GM12865 (cell line): ENCODE measurements around the gene MARK4.

Source experiments
- DNase-seq: peaks from one replicate; pipeline ENCODE4 v3.0.0; 2010; ENCODE audit warnings: low read depth
- H3K4me3 ChIP-seq: 2 replicates; pipeline ENCODE4 v1.5.1; 2011; ENCODE audit warnings: mild to moderate bottlenecking, low read depth, low read length, control low read depth
- TF ChIP-seq, protein P1 (sequence below): IDR thresholded peaks from 2 replicates; pipeline ENCODE4 v1.5.1; 2011; ENCODE audit warnings: low read length, control low read depth, low read depth, inconsistent platforms; ENCODE audit not compliant: insufficient read depth; ENCODE audit errors: missing control alignments

The MARK4 gene

DNA sequence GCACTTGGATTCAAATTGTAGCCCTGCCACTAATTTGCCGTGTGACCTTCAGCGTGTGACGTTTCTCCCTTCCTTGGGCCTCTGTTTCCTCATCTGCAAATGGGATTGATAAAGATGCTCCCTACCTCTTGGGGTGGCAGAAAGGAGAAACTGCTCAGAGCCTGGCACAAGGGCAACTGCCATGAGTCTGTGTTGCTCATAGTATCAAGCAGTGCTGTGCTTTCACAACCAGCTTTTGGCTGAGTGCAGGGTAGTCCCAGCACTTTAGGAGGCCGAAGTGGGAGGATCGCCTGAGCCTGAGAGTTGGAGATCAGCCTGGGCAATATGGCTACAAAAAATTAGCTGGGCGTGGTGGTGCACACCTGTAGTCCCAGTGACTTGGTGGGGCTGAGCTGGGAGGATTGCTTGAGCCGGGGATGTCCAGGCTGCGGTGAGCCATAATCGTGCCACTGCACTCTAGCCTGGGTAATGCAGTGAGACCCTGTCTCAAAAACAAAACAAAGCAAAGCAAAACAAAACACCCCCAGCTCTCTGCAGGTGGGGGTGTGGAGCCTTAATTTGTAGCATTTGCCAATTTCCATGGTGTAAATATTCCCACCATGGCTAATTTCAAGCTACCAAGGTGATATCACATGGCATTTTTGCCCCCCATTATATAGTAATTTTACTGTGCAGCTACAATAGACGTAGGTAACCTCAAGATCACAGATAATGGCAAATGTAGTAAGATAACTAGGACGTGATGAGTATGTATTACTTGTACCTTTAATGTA, 1.6 kb upstream of the MARK4 start:
- H3K4me3 ChIP-seq: no peak overlapping the region
- TF ChIP-seq, protein P1, sequence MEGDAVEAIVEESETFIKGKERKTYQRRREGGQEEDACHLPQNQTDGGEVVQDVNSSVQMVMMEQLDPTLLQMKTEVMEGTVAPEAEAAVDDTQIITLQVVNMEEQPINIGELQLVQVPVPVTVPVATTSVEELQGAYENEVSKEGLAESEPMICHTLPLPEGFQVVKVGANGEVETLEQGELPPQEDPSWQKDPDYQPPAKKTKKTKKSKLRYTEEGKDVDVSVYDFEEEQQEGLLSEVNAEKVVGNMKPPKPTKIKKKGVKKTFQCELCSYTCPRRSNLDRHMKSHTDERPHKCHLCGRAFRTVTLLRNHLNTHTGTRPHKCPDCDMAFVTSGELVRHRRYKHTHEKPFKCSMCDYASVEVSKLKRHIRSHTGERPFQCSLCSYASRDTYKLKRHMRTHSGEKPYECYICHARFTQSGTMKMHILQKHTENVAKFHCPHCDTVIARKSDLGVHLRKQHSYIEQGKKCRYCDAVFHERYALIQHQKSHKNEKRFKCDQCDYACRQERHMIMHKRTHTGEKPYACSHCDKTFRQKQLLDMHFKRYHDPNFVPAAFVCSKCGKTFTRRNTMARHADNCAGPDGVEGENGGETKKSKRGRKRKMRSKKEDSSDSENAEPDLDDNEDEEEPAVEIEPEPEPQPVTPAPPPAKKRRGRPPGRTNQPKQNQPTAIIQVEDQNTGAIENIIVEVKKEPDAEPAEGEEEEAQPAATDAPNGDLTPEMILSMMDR: no peak
- no peak for DNase-seq

DNA sequence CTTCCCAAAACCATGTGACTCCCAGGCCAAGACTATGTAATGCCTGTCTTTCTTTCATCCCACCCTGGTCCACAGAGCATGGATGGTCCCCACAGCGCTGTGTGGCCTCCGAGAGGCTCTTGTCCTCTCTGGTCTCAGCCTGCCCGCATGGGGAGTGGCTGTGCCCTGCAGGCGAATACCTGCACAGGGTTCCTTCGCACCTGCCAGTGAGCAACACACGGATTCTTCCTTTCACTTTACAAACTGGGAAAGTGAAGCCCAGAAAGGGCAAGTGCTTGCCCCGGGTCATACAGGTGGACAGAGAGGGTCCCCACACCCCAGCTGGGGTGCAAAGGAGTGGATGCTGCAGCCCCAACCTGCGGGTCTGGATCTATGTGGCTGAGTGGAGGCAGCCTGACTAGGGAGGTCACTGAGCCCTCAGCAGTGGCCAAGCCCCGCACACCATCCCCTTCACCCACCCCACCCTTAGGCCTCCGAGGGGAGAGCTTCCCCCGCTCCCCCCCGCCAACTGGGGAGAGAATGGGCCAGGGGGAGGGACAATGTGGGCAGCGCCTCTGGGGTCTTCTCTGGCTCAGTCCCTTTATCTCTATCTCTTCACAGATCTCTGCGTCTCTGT, 747 bp upstream of the MARK4 start:
- TF ChIP-seq, protein P1: no peak
- no peak for DNase-seq
- peak overlapping the region; percentile 68 for H3K4me3 ChIP-seq

DNA sequence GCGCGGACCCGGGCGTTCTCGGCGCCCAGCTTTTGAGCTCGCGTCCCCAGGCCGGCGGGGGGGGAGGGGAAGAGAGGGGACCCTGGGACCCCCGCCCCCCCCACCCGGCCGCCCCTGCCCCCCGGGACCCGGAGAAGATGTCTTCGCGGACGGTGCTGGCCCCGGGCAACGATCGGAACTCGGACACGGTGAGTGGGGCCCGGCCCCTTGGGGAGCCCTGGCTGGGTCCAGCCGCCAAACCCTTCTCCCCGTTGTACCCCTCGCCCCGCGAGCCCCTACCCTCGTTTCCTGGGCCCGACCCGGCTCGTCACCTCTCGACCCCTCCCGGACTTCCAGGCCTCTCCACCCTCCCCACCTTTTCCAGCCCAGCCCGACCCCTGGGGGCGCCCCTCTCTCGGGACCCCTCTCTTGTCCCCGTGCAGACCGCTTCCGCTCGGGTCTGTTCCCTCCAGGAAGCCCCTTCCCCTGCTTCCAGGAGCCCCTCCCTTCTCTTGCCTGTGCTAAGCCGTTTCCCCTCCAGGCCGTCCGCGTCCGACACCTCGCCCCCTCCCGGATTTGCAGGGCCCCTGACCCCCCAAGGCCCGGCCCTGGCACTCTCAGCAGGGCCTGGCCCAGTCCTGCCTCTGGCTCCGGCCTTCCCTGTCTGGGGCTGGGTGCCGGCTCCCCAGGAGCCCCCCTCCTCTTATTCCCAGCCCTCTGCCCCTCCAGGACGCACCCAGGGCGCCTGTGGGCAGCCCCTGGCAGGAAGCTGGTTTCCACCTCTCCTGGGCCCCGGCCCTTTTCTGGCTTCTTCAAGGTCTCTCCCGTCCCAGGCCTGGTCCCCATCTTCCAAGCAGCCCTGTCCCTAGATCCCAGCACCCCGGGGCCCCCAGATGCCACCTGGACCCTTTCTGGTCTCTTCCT, 632 bp downstream of the MARK4 start:
- peak overlapping the region; percentile 92 for H3K4me3 ChIP-seq
- TF ChIP-seq, protein P1: no peak
- peak; percentile 18 for DNase-seq

DNA sequence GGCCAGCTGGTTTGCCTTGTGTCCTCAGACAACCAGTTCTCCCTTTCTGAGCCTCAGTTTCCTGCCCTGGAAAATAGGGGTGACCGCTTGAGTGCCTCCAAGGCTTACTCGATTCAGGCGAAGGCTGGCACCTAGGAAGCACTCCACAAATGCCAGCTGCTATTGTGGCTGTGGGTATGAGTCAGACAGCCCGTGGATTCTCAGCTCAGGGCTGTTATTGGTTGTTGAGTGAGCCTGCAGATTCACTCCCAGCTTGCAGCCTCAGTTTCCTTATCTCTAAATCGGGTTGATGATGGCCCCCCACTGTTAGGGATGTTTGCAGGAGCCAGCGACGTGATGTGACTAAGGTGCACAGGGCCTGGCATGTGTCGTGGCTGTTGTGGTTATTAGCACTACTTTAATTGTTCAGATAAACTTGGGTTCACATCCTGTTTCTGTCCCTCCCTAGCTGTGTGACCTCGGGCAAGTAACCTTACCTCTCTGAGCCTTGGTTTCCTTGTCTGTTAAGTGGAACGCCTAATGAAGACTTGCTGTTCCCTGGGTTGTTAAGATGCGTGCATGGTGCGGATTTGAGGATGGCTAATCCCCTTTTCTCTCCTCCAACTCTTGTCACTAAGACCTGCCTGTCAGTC, 2.4 kb downstream of the MARK4 start:
- H3K4me3 ChIP-seq: no peak overlapping the region
- TF ChIP-seq, protein P1: no peak
- DNase-seq: no peak

DNA sequence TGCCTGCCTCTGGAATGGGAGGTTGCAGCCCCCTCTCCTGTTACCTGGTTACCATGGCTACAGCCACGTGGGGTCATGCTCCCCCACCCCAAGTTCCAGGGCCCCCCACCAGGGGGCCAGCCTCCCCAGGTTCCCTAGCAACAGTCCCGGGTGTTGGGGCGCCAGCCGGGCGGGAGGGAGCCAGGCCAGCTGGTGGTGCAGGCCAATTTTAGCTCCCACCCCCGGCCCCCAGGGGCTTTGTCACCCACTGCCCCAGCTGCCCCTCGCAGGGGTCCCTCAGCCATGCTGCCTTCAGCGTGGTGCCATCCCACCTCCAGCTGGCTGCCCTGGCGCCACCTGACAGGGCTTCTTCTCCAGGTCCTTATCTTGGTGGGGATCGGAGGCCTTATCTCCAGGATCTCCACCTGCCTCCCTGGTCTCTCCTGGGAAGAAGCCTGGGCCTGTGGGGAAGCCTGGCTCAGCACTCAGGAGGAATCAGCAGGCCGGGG, 3.0 kb downstream of the MARK4 start:
- no peak for DNase-seq
- no peak overlapping the region for H3K4me3 ChIP-seq
- TF ChIP-seq, protein P1: peak; percentile 31

DNA sequence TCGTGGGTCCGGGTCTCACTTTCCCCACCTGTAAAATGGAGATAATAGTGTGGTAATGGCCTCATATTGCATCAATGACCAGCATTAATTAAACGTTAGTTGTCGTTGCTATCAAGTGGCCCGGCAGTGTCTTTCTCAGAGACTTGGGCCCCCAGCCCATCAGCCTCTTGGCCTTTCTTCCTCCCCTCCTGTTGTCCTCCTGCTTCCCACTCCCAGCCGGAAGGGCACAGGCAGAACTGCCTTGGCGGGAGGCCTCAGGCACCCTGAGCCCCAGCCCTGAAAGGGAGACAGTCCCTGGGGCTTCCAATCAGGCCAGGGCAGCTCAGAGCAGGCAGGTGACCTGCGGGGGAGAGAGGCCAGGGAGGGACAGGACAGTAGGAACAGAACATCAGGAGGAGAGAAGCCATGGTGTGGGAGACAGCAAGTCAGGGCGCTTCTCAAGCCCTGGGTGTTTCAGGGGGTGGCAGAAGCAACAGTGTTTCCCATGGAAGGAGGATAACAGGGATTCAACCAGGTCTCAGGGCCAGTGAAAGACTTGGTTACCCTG, 4.6 kb downstream of the MARK4 start:
- TF ChIP-seq, protein P1: no peak
- no peak for DNase-seq
- H3K4me3 ChIP-seq: no peak overlapping the region
